ENCODE measurements around the gene MIOS.

DNA sequence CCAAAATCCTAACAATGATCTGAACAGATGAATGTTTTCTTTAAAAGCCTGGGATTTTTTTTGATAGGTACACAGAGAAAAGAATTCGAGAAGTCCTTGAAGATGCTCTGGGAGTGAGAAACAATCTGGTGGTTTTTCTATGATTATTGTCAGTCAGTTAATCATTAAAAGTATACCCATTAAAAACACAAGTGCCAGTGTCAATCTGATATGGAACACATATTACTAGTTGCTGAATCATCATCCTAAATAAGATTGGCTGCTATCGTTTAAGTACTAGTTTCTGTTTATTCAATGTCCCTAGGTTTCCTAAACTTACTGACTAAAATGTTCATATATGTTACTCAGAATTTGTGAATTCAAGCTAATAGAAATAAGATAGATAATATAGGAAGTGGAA is 47.2 kb upstream of the MIOS start:
- TF ChIP-seq CTCF (IDR thresholded peaks at IDR 0.05) (no peak), POLR2A (IDR thresholded peaks at IDR 0.05) (no peak), EP300 (IDR thresholded peaks at IDR 0.05) (no peak), POLR2AphosphoS5 (IDR thresholded peaks at IDR 0.05) (no peak)

Measured in upper lobe of left lung (tissue), 4 donors.